PC-9 (cell line): ENCODE data around the gene G6PC3.

Source experiments
- EZH2 ChIP-seq: fragments of 200-600 bp; sonication (generic); IDR thresholded peaks from 2 replicates; pipeline ENCODE4 v1.8.0; 2017; ENCODE audit warnings: antibody characterized with exemption, low read depth
- TF ChIP-seq, protein P1 (sequence below): fragments of 200-600 bp; sonication (generic); conservative IDR thresholded peaks from 2 replicates; pipeline ENCODE4 v1.6.1; 2017; ENCODE audit warnings: mixed run types, antibody characterized with exemption, mild to moderate bottlenecking, moderate library complexity

DNA sequence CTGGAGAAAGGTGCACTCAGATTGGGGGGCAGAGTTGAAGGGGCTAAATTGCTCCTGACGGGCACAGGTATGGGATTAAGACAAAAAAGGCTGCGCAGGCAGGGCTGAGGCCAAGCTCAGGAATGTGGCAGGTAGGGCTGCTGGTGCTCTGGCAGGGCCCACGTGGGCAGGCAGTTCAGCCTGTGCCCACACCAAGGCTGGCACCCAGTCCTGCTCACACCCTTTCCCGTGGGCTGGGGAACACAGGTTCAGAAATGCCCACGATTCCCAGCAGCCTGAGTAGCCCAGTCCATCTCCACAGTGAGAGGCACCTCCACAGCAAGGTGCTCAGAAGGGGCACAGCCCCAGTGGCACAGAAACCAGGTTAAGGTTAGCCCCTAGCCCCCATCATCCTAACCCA, 48.5 kb downstream of the G6PC3 start:
- TF ChIP-seq, protein P1, sequence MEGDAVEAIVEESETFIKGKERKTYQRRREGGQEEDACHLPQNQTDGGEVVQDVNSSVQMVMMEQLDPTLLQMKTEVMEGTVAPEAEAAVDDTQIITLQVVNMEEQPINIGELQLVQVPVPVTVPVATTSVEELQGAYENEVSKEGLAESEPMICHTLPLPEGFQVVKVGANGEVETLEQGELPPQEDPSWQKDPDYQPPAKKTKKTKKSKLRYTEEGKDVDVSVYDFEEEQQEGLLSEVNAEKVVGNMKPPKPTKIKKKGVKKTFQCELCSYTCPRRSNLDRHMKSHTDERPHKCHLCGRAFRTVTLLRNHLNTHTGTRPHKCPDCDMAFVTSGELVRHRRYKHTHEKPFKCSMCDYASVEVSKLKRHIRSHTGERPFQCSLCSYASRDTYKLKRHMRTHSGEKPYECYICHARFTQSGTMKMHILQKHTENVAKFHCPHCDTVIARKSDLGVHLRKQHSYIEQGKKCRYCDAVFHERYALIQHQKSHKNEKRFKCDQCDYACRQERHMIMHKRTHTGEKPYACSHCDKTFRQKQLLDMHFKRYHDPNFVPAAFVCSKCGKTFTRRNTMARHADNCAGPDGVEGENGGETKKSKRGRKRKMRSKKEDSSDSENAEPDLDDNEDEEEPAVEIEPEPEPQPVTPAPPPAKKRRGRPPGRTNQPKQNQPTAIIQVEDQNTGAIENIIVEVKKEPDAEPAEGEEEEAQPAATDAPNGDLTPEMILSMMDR: no peak
- TF ChIP-seq EZH2: no peak
